Upper lobe of left lung (tissue), 4 donors: ENCODE results near the gene CMPK2.

Source experiments
- EP300 ChIP-seq, 4 donors: sonication (generic); formaldehyde crosslinking; IDR thresholded peaks; one replicate each; pipeline ENCODE4 v1.5.1; 2017; ENCODE audit warnings: antibody characterized with exemption in 4 of 4, control low read depth in 2 of 4
- POLR2AphosphoS5 ChIP-seq, 2 donors: sonication (generic); formaldehyde crosslinking; IDR thresholded peaks; one replicate each; pipeline ENCODE4 v1.5.1; 2017; ENCODE audit warnings: antibody characterized with exemption in 2 of 2
- TF ChIP-seq, protein P1 (sequence below), 6 experiments: fragments of 450-650 bp in 4 of 6; fragments of 200-600 bp in 2 of 6; sonication (generic) in 2 of 6; IDR thresholded peaks; one replicate each; pipeline ENCODE4 v1.5.1; 2016 to 2019; ENCODE audit warnings: antibody characterized with exemption in 6 of 6

GRCh38 chr2:6827566-6828298, 38.0 kb downstream of the CMPK2 start:
- TF ChIP-seq, protein P1, sequence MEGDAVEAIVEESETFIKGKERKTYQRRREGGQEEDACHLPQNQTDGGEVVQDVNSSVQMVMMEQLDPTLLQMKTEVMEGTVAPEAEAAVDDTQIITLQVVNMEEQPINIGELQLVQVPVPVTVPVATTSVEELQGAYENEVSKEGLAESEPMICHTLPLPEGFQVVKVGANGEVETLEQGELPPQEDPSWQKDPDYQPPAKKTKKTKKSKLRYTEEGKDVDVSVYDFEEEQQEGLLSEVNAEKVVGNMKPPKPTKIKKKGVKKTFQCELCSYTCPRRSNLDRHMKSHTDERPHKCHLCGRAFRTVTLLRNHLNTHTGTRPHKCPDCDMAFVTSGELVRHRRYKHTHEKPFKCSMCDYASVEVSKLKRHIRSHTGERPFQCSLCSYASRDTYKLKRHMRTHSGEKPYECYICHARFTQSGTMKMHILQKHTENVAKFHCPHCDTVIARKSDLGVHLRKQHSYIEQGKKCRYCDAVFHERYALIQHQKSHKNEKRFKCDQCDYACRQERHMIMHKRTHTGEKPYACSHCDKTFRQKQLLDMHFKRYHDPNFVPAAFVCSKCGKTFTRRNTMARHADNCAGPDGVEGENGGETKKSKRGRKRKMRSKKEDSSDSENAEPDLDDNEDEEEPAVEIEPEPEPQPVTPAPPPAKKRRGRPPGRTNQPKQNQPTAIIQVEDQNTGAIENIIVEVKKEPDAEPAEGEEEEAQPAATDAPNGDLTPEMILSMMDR (IDR thresholded peaks at IDR 0.05): no peak
- TF ChIP-seq POLR2AphosphoS5 (IDR thresholded peaks at IDR 0.05): no peak
- no peak for TF ChIP-seq EP300 (IDR thresholded peaks at IDR 0.05)
